Large intestine (tissue), 3 donors: ENCODE results near the gene TTC12. TPM values are rescaled to one million over a fixed set of nuclear protein-coding genes. Genes with fewer than 3 reads are reported as not detected.

Experiments used
- DNase-seq, 2 donors: peaks; one replicate each; pipeline versions ENCODE4 v3.0.0 to v3.0.0-alpha.2; 2013
- H3K27ac ChIP-seq: one replicate; pipeline ENCODE4 v1.5.1; 2013; ENCODE audit warnings: low read length
- H3K27me3 ChIP-seq: 2 replicates; pipeline ENCODE4 v1.6.1; 2013; ENCODE audit warnings: low read length; ENCODE audit not compliant: control insufficient read depth, insufficient read depth
- H3K36me3 ChIP-seq: 2 replicates; pipeline ENCODE4 v1.6.1; 2013; ENCODE audit warnings: low read length; ENCODE audit not compliant: control insufficient read depth, insufficient read depth
- H3K4me1 ChIP-seq: one replicate; pipeline ENCODE4 v1.6.1; 2013; ENCODE audit warnings: low read length; ENCODE audit not compliant: control insufficient read depth, insufficient read depth
- H3K4me3 ChIP-seq: one replicate; pipeline ENCODE4 v1.5.1; 2013; ENCODE audit warnings: low read length
- H3K9me3 ChIP-seq: one replicate; pipeline ENCODE4 v1.6.1; 2013; ENCODE audit warnings: mild to moderate bottlenecking, low read depth, low read length, moderate library complexity; ENCODE audit not compliant: control insufficient read depth
- WGBS: methylation state at CpG from one replicate; pipeline ENCODE4 v1.1.5; 2013; ENCODE audit warnings: low lambda C conversion rate; ENCODE audit not compliant: insufficient coverage; 5-methylcytosine and 5-hydroxymethylcytosine counted together
- polyA plus RNA-seq: library from polyadenylated mRNA; unstranded; fragments of 120-200 nt; gene quantifications from one replicate; pipeline ENCODE4 v1.2.1, GENCODE V29; 2013

Gene TTC12
- polyA plus RNA-seq, 1 donor, result 17.6 TPM

GRCh38 chr11:113412675-113413074, 98.3 kb downstream of the TTC12 start:
- Histone ChIP-seq H3K27ac (no peak overlapping the region), H3K4me1 (no peaks in the 10 kb centered on the region), H3K9me3 (no peaks in the 10 kb centered on the region), H3K27me3 (no peaks in the 10 kb centered on the region), H3K4me3 (no peak overlapping the region), H3K36me3 (no peaks in the 10 kb centered on the region)
- no peak for DNase-seq
- no CpG with 5 or more reads among the region's 9 CpGs for WGBS

- no peaks in the 10 kb centered on the region for H3K36me3 ChIP-seq
- WGBS, result no CpG with 5 or more reads among the region's 16 CpGs
- H3K4me1 ChIP-seq, result no peaks in the 10 kb centered on the region
- H3K27me3 ChIP-seq, result peaks cover 3% of the 10 kb centered on the region
- no peak for DNase-seq
- no peak overlapping the region for H3K4me3 ChIP-seq
- H3K9me3 ChIP-seq, result no peaks in the 10 kb centered on the region
- no peak overlapping the region for H3K27ac ChIP-seq
These were observed 101.0 kb downstream of the TTC12 start for GRCh38 chr11:113415343-113415742.

Other genes with a start within 250 kb of the TTC12 start
- 0.27 TPM for gene ANKK1, start 73.2 kb downstream of the TTC12 start, polyA plus RNA-seq
- gene DRD2, start 160.8 kb downstream of the TTC12 start, polyA plus RNA-seq, result 0.66 TPM